NAMALWA (cell line): Measurements from ENCODE around the gene RAB39B.
"Not testable (repeated sequence)": the region's sequence is repeated elsewhere in the genome, so short reads cannot be mapped to it uniquely, and the experiment has no call there.

Experiments
- DNase-seq: peaks from one replicate; pipeline ENCODE4 v3.0.0-alpha.2; 2015; ENCODE audit warnings: low spot score

The RAB39B gene, protein sequence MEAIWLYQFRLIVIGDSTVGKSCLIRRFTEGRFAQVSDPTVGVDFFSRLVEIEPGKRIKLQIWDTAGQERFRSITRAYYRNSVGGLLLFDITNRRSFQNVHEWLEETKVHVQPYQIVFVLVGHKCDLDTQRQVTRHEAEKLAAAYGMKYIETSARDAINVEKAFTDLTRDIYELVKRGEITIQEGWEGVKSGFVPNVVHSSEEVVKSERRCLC

DNA sequence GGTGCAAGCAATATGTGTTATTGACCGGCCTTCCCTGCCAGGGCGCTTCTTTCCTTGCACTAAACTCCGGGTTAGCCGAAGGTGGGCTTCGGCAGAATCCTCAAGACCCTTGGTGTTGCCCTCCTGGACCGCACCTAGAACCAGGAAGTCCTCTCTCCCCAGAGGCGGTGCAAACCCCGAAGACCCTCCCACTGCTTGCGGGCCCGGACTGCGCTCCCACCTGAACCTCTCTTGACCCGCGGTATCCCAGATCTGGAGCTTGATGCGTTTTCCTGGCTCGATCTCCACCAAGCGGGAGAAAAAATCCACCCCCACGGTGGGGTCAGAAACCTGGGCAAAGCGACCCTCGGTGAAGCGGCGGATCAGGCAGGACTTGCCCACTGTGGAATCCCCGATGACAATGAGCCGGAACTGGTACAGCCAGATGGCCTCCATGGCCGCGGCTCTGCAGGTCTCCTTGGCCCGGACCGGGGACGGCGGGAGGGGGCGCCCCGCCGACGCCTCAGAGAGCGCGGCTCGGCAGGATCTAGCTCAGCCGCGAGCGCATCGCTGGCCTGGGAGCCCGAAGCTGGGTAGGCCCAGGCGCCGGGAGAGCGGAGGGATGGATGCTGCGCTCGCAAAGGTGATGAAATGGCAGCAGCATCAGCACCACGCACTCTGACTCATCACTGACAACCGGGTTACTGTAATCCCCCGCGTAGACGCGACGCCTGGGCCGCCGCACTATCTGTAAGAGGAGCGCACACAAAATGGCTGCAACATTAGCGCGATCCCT lies at the start of gene RAB39B:
Gene RAB39B, minus strand, starts transcription at position 638 of the 775 bp plus-strand sequence. Its CDS starts 203 bp downstream, at position 435.
- no peak for DNase-seq

DNA sequence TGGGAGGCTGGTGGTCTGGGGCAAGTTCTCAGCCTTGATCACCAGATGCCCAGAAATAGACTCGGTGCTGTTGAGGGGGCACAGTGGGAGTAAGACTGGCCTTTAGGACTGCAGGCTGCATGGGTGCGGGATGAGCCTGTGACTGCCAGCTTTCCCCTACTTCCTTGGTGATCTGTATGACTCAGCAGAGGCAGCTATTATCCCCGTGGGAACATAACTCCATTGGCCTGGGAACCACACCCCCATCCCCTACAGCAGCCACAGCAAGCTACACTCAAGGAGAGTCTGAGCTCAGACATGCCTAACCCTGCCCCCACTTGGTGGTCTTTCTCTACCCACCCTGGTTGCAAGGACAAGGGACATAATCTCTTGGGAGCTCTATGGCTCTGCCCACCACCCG lies 49.5 kb upstream of the RAB39B start:
- DNase-seq, result no peak

DNA sequence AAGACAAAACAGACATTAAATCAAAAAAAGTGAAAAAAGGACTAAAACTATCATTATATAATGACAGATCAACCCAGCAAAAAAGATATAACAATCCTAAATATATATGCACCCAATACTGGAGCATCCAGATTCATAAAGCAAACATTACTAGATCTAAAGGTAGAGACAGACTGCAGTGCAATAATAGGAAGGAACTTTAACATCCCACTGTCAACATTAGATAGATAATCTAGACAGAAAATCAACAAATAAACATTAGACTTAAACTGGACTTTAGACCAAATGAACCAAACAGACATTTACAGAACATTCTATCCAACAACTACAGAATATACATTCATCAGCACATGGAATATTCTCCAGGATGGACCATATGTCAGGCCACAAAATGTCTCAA lies 29.5 kb upstream of the RAB39B start:
- no peak for DNase-seq

DNA sequence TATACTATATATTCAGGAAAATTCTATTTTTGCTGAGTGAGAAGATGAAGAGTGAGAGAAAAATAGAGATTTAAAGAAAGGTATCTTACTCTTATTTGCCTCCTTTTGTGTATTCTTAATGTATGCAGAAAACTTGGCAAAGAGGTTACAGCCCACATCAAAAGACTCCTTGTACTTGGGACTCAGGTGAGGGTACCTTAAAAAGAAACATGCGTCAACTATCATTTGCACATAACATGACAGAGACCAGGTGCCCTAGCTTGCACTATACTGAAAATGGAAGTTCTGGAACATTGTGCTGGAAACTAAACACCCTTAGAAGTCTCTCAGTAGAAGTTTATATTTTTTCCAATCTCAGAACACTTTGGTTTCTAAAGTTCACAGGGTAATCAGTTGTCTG lies 15.6 kb upstream of the RAB39B start:
- no peak for DNase-seq

DNA sequence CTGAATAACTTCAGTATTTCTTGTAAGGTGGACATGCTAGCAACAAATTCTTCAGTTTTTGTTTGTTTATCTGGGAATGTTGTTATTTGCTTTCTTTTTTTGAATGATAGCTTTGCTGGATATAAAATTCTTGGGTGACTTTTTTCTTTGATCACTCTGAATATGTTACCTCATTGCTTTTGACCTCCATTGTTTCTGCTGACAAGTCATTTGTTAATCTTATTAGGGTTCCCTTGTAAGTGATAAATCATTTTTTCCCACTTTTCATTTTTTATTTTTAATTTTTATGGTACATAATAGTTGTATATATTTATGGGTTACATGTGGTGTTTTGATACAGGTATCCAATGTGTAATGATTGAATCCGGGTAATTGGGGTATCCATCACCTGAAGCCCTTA lies 6.7 kb upstream of the RAB39B start:
- DNase-seq, result no peak

DNA sequence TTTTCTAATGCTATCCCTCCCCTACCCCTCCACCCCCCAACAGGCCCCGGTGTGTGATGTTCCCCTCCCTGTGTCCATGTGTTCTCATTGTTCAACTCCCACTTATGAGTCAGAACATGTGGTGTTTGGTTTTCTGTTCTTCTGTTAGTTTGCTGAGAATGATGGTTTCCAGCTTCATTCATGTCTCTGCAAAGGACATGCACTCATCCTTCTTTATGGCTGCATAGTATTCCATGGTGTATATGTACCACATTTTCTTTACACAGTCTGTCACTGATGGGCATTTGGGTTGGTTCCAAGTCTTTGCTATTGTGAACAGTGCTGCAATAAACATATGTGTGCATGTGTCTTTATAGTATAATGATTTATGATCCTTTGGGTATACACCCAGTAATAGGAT lies 3.7 kb upstream of the RAB39B start:
- not testable (repeated sequence) for DNase-seq

DNA sequence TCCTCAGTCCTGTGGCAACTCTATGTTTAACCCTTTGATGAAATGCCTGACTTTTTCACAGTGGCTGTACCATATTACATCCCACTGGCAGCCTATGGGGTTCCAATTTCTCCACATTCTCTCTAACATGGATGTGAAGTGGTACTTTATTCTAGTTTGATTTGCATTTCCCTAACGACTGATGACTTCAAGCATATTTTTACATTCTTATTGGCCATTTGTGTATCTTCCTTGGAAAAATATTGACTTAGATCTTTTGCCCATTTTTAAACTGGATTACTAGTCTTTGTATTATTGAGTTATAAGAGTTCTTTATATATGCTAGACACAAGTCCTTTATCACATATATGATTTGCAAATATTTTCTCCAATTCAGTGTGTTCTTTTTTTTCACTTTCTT lies 2.1 kb upstream of the RAB39B start:
- DNase-seq, result no peak

DNA sequence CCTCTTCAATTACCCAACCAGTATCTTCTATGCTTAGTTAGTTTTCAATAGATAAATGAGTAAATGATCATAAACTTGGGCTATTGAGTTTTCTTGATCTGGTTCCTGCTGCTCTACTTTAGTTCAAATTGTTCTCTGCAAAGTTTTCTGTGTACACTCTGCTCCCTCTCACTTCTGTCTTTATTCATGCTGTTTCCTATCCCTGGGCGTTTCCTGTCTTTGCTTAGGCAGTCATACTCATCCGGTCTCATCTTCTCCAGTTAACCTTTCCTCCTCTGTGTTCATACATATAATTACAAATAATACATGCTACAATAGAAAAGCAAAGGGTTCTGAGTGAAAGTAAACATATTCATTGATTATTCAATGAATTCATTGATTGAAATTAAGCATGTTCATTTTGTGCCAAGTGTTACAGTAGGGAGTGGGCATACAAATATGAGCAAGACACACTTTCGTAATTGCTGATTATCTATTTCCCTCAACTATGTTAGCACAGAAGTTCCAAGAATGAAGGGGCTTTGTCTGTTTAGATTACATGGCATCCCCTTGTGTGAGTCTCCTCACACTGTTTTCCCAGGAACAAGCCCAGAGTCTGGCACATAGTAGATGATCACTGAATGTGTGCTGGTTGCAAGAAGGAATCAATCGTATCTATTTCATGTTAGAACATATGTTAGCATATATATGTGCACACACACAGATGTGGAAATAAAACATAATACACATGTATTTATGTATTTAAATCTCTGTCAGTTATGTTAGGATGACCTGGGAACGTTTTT lies 1.1 kb downstream of the RAB39B start:
- DNase-seq, result no peak

DNA sequence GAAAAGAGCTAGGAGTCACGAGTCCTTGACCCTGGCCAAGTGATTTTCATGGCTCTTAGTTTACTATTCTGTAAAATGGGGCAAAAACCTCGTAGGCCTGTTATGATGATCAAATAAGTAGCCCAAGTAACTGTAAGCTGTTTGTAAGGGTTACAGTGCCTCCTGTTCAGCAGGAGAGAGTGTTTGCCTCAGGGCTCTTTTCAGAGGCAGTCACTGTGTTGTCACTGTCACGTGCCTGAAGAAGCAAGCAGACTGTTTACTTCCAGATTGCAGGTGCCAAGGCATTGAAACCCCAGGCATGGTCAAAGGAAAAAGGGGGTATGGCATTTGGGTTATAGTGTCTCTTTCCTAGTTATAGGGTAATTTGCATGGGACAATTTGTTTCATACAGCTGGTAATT lies 4.5 kb downstream of the RAB39B start:
- DNase-seq, result no peak

DNA sequence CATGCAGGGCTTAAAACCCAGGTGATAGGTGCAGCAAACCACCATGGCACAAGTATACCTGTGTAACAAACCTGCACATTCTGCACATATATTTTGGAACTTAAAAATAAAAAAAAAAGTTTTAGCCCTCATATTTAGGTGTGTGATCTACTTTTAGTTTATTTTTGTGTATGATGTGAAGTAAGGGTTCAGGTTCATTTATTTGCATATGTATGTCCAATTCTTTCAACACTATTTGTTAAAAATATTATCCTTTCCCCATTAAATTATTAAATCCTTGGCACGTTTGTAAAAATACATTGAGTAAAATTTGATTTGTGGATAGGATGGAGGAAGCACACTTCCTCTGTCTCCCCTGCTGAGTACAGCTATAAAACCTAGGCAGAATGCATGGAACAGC lies 12.9 kb downstream of the RAB39B start:
- no peak for DNase-seq

DNA sequence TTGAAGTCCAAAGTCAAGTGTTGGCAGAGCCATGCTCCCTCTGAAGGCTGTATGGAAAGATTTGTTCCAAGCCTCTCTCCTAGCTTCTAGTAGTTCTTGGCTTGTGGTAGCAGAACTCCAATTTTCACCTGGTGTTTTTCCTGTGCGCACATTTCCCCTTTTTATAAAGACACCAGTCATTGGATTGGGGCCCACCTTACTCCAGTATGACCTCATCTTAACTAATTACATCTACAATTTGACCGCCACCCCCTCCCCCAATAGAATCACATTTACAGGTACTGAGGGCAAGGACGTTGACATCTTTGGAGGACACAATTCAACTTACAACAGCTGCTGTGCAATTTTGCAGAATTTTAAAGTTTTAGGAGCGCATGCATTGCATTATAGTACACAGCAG lies 16.8 kb downstream of the RAB39B start:
- no peak for DNase-seq

DNA sequence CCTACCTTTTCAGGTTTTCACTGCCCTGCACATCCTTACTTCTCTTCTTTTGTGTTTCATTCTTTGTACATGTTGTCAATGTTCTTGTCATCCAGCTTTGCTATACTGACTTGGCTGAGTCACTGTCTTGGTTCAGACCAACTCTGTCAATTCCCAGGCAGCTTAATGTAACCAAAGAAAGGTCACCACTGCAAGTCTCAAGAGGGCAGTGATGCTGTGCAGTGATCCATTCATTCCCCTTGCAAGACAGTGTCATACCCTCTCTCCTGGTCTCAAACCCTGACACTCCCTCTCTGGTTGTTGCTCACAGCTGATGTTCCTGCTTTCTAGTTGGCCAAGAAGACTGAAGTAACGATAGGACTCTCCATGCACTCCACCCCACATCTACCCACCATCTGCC lies 17.5 kb downstream of the RAB39B start:
- DNase-seq, result no peak

DNA sequence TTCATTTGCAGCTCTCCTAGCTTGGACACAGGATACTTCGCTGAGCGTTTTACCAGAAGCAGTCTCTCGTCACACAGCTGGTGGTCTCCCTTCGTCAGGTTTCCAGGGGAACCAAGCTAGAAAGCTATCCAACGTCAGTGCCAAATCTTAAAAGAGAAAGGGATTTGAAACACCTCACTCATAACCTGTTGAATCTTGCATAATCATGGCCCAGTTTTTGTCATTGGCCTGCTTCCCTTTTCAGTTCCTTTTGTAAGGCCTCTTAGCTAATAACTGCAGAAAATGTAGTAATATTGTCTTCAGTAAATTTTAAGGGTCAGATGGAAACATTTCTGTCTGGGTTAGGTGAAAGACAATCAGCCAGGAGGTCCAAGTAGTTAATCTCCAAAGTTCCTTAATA lies 22.0 kb downstream of the RAB39B start:
- no peak for DNase-seq

DNA sequence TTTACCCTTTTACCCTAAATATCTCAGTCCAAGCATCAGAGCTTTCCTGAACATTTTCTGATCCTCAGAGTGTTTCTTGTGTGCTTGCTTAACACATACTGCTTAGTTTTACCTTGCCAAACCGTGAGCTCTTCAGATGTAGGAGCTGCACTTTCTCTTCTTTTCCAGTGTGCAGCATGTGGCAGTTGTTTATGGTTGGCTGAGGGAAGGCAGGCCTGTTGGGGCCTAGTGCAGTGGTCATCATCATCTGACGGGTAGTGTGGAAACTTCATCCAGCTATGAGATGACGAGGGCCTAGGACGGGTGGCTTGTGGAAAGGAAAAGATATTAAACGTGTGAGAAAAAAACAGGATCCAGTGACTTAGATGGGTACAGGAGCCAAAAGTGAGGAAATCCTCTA lies 26.6 kb downstream of the RAB39B start:
- DNase-seq, result no peak

DNA sequence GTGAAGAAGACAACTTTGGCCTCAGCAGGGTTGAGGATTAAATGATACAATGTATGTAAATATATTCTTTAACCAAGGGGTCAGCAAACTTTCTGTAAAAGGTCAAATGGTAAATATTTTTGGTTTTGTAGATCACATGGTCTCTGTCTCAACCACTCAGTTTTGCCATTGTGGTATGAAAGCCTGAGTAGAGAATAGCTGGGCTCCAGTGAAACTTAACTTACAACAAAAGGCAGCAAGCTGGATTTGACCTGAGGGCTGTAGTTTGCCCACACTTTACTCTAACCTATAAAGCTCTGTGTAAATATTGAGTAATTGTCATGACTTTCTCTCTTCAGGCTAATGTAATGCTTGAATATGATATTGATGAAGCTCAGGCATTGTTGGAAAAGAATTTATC lies 28.4 kb downstream of the RAB39B start:
- no peak for DNase-seq

DNA sequence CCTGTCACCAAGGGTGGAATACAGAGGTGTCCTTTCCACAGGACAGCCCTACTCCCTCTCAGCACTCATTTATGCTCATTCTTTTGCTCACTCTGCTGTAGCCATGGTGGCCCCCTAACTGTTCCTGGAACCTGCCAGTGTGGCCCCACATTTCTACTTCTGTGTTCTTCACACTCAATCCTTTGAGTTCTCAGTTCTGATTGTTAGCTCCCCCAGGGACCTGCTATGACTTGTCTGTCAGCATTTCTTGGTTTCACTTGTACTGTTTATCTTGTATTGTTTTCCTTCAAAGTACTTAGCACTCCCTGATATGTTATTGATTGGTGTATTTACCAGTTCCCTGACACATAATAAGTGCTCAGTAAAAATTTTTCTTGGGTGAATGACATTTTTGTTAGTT lies 33.1 kb downstream of the RAB39B start:
- no peak for DNase-seq

DNA sequence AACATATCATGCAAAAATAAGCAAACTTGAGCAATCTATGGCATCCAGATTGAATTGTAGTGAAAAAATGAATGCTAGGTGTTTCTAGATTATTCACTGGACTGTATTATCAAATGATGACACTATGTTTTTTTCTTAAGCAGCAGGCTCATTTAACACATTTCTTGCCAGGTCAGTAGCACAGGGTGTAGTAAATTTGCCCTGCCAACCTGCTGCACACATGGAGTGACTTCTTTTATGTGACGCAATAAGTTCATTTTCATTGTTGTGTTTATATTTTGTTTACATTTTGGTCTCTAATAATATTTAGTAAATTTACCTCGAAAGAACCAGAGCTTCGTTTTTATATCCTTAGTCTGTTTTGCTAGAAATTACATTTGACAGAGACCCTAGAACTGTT lies 38.5 kb downstream of the RAB39B start:
- DNase-seq, result no peak

DNA sequence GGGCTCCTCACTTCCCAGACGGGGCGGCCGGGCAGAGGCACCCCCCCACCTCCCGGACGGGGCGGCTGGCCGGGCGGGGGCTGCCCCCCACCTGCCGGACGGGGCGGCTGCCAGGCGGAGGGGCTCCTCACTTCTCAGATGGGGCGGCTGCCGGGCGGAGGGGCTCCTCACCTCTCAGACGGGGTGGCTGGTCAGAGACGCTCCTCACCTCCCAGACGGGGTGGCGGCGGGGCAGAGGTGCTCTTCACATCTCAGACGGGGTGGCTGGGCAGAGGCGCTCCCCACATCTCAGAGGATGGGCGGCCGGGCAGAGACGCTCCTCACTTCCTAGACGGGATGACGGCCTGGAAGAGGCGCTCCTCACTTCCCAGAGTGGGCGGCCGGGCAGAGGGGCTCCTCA lies 40.5 kb downstream of the RAB39B start:
- DNase-seq, result not testable (repeated sequence)

DNA sequence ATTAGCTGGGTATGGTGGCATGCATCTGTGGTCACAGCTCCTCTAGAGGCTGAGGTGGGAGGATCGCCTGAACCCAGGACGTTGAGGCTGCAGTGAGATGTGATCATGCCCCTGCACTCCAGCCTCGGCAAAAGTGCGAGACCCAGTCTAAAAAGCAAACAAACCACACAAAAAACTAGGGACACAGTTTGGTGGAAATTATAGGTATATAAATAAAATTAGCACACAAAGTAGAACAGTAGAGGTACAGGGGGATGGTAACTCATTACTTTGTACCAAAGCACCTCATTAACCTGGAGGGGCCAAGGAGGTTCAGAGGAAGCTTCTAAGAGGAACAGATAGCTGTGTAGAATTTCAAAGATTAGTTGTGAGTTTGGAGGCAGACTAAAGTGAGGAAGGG lies 42.9 kb downstream of the RAB39B start:
- no peak for DNase-seq

DNA sequence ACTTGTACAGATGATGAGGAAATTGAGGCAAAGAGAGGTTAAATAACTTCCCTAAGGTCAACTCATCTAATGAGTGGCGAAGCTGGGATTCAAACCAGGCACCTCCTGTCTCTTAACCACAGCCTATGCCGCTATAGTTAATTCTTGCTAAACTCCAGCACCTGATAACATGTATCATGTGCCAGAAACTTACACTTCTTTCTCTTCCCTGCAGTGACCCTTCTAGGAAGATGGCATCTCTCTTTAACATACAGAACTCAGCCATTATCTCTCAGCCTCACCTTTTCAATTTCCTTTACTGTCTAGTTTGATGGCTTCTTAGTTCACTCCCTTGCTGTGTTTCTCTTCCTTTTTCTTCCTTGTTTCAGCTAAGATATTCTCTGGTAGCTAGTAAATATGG lies 45.5 kb downstream of the RAB39B start:
- DNase-seq, result no peak

DNA sequence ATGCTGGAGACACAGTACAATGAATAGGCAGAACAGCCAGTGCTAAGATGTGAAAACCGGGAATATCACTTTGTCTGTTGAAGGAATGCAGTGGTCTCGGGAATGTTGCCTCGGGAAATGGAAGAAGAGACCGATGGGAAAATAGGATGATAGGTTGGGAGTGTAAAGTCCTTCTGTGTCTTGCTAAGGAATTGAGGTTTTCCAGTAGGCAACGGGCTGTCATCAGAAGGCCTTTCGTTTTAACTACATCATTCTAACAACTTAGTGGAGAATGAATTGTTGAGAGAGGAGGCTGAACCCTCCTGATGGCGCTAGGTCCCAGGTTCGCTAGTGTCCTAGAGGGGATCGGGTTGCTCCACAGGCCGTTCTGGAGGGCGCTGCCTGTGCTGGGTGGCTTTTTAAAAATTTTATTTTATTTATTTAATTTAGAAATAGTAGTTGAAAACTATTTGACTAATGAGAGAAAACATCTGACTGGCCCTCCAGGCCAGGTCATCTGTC lies 47.3 kb downstream of the RAB39B start:
- DNase-seq, result no peak

DNA sequence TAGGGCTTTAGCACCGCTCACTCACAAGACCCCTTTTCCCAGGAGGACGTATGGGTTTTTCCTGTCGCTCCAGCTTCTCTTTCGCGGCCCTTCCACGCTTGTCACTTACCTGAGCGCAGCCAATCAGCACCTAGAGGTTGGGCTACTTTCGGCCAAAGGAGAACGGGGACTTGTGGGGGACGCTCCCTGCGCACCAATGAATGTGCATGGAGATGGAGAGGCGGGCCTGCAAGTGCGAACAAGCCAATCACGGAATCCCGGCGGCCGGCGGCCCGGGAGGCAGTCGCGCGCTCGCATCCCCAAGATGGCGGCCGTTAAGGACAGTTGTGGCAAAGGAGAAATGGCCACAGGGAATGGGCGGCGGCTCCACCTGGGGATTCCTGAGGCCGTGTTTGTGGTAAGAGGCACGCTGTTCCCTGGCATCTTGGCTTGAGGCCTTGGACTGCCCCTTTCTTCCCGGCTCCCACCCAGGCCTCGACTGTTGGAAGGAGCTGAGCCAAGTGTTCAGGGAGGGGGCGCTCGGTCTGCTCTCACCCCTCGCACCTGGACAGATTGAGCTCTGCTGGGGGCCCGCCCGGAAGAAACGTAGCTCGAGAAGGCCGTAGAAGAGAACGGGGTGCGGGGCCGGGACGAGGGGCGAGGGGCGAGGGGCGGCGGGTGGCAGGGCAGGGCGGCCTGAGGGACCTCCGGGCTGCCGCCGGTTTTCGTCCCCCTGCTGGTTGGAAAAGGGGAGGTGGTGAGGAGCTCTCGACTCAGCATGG lies 47.9 kb downstream of the RAB39B start, which contains the start of gene VBP1:
Gene VBP1, plus strand, starts transcription at position 282 of the 761 bp plus-strand sequence. Its CDS starts 23 bp downstream, at position 305.
- DNase-seq, result peak; percentile 93
